SK-MEL-5 (cell line): Measurements from ENCODE around the gene FGGY. TPM values are rescaled to one million over a fixed set of nuclear protein-coding genes. Genes with fewer than 3 reads are reported as not detected.
"Not testable (repeated sequence)": the region's sequence is repeated elsewhere in the genome, so short reads cannot be mapped to it uniquely, and the experiment has no call there.

ENCODE experiments used
- DNase-seq: peaks from one replicate; pipeline ENCODE4 v3.0.0-alpha.2; 2016; ENCODE audit warnings: low read depth, low spot score
- in situ Hi-C: cut with HindIII; loops from 2 replicates; pipeline ENCODE4 v1.10.0; 2016; ENCODE audit warnings: low sequenced_read_pairs, high pct_unique_total_duplicates, low pct_unique_long_range_greater_than_20kb
- total RNA-seq: library from RNA; depleted of rRNA; stranded (reverse); fragments of >200 nt; shearing (Covaris generic); gene quantifications from 2 replicates; pipeline ENCODE4 v1.2.3, GENCODE V29; 2014

Gene FGGY
- total RNA-seq, 1 experiment from 2014 or later = 12.0 TPM

- no peak for DNase-seq
- in situ Hi-C loops = no loop called here
Observed at GRCh38 chr1:59474496-59474895, 177.6 kb downstream of the FGGY start.

GRCh38 chr1:59475737-59476136 is 178.8 kb downstream of the FGGY start:
- no peak for DNase-seq
- in situ Hi-C loops = no loop called here

- no peak for DNase-seq
- in situ Hi-C loops = no loop called here
Observed at GRCh38 chr1:59477286-59477685, 180.4 kb downstream of the FGGY start.

GRCh38 chr1:59477867-59478266 is 181.0 kb downstream of the FGGY start:
- no peak for DNase-seq
- in situ Hi-C loops = no loop called here

GRCh38 chr1:59478822-59479221 is 181.9 kb downstream of the FGGY start:
- in situ Hi-C loops = no loop called here
- DNase-seq = no peak

- in situ Hi-C loops = no loop called here
- no peak for DNase-seq
Observed at GRCh38 chr1:59480188-59480888, 183.4 kb downstream of the FGGY start.

GRCh38 chr1:59481881-59482505 is 185.1 kb downstream of the FGGY start:
- in situ Hi-C loops = no loop called here
- DNase-seq = no peak

GRCh38 chr1:59482986-59483385 is 186.1 kb downstream of the FGGY start:
- no peak for DNase-seq
- in situ Hi-C loops = no loop called here

GRCh38 chr1:59484096-59484495 is 187.2 kb downstream of the FGGY start:
- DNase-seq = no peak
- in situ Hi-C loops = no loop called here

GRCh38 chr1:59485171-59485570 is 188.3 kb downstream of the FGGY start:
- in situ Hi-C loops = no loop called here

GRCh38 chr1:59485949-59486348 is 189.1 kb downstream of the FGGY start:
- in situ Hi-C loops = no loop called here
- no peak for DNase-seq

More at GRCh38 chr1:59485171-59485570, 188.3 kb downstream of the FGGY start:
- DNase-seq = no peak

- in situ Hi-C loops = no loop called here
Observed at GRCh38 chr1:59486615-59487014, 189.7 kb downstream of the FGGY start.

GRCh38 chr1:59487335-59488031 is 190.6 kb downstream of the FGGY start:
- in situ Hi-C loops = no loop called here
- no peak for DNase-seq

More at GRCh38 chr1:59486615-59487014, 189.7 kb downstream of the FGGY start:
- DNase-seq = no peak

- DNase-seq = no peak
- in situ Hi-C loops = no loop called here
Observed at GRCh38 chr1:59492500-59492899, 195.6 kb downstream of the FGGY start.

GRCh38 chr1:59494145-59494833 is 197.4 kb downstream of the FGGY start:
- no peak for DNase-seq
- in situ Hi-C loops = no loop called here

- DNase-seq, in situ Hi-C loops: not testable (repeated sequence)
Observed at GRCh38 chr1:59496156-59496555, 199.3 kb downstream of the FGGY start.

GRCh38 chr1:59497616-59498015 is 200.7 kb downstream of the FGGY start:
- in situ Hi-C loops = no loop called here
- no peak for DNase-seq

GRCh38 chr1:59498640-59499039 is 201.7 kb downstream of the FGGY start:
- in situ Hi-C loops = no loop called here
- no peak for DNase-seq
